ENCODE measurements around the gene MROH2A.
A peak's percentile ranks its signal among the peaks of the same experiment; 100 is the strongest.

Gene MROH2A

DNA sequence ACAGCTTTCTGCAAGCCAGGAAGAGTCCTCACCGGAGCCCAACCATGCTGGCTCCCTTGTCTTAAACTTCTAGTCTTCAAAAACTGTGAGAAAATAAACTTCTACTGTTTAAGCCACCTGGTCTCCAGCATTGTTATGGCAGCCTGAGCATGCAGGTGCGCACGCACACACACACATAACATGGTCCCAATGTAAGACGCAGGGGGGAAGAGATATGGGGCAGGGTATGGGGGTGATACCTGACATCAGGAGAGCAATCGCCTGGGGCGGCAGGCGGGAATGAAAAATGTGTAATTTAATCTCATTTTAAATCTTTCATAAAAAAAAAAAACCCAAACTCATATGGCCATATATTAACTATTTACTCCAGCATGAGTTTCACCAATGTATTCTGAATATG, 58.2 kb downstream of the MROH2A start:
- no peak for DNase-seq

GRCh38 chr2:233837694-233838229, 59.6 kb downstream of the MROH2A start:
- no peak for DNase-seq

DNA sequence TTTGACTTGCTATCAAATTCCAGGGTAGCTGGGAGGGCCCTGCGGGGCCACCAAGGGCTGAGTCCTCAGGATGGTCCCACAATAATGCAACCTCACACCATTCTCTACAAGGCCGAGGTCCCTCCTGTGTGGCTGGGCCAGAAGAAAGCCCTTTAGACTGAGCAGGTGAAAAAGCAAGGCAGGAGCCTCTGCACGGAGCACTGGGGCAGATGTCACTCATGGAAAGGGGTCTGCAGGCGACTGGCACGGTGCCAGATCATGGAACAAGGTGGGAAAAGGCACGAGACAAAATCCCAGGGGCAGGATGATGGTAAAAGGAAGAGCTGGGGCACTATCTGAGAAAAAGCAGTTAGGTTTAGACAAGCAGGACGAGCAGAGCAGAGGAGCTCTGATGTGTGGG, 60.1 kb downstream of the MROH2A start:
- DNase-seq = no peak

GRCh38 chr2:233838726-233839446, 60.8 kb downstream of the MROH2A start:
- DNase-seq = no peak

GRCh38 chr2:233839447-233839820, 61.3 kb downstream of the MROH2A start:
- no peak for DNase-seq

DNA sequence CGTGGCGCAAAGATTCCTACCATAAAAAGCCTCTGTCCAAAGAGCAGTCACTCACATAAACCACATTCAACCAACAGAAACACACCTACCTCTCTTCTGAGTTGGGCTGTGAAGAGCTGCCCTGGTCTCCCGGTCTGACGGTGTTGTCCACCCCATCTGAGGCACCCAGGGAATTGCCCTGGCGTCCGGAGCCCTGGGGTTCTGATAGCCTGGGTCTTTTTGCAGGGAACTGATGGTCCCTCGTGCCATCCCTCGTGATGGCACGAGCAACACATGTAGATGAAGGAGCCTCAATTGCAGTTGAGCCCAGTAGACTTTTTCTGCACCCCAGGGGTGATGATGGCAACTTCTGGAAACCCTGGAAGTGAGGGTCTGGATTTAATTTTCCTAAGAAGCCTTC, 62.4 kb downstream of the MROH2A start:
- DNase-seq = no peak

GRCh38 chr2:233841183-233841582, 63.1 kb downstream of the MROH2A start:
- DNase-seq = no peak

- DNase-seq = no peak
Observed at GRCh38 chr2:233844064-233844807, 66.1 kb downstream of the MROH2A start.

- no peak for DNase-seq
Observed at GRCh38 chr2:233844836-233845235, 66.7 kb downstream of the MROH2A start.

- no peak for DNase-seq
Observed at GRCh38 chr2:233845301-233846060, 67.4 kb downstream of the MROH2A start.

- DNase-seq = no peak
Observed at GRCh38 chr2:233846387-233847247, 68.5 kb downstream of the MROH2A start.

- DNase-seq = no peak
Observed at GRCh38 chr2:233847248-233847898, 69.2 kb downstream of the MROH2A start.

DNA sequence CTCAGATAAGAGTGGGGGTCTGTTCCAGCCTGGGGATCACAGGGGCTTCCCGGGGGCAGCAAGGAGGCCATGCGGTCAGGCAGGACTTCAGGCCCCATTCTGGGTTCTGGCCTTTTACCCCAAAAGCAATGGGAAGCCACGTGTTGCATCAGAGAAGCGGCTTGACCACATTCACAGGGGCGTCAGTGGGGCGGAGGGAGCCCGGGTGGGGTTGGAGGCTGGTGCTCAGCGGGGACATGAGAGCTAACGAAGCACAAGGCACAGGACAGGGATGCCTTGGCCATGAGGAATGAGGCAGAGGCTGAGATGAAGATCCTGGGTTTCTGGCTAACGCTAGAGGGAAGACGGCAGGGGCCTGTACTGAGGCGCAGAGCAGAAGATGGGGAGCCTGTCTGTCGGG, 70.1 kb downstream of the MROH2A start:
- DNase-seq = no peak

DNA sequence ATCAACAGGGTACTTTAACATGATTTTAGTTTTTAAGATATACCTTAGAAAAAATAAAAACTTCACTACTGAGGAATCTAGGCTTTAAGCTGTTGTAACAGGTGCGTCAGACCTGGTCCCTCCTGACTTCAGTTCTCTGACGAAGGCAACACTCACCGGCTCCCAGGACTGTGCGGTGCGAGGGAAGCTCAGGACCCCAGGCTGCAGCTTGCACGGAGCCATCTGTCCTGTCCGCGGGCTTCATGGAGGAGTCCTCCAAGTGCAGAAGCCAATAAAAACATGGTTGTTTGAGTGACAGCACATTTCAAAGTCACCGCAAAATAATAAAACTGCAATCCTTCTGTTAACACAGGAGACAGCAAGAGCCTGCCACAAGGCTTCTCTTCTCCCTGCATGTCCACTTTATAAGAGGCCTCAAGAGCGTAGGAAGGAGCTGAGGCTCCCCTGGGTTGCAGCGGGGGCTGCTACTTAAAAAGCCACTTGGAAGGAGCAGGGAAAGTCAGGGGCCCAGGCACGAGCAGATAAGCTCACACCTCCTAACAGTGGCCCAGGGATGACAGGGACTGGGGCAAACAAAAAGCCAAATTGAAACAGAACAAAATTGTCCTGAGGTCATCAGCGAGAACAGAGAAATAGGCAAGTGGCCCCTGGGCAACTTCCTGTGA, 71.6 kb downstream of the MROH2A start:
- no peak for DNase-seq

GRCh38 chr2:233850745-233851144, 72.6 kb downstream of the MROH2A start:
- no peak for DNase-seq

DNA sequence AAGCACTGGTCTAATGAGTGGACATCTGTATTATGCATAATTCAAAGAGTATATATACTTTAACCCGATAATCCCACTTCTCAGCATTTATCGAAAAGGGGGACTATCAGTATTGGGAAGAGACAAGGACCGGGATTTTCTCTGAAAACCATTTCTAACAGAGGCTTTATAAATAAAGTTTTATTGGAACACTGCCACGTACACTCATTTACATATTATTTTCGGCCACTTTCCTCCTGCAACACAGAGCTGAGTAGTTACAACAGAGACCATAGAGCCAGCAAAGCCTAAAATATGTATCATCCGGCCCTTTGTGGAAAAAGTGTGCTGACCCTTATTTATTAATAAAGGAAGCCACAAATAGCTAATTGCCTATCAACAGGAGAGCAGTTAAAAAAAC, 73.0 kb downstream of the MROH2A start:
- DNase-seq = no peak

DNA sequence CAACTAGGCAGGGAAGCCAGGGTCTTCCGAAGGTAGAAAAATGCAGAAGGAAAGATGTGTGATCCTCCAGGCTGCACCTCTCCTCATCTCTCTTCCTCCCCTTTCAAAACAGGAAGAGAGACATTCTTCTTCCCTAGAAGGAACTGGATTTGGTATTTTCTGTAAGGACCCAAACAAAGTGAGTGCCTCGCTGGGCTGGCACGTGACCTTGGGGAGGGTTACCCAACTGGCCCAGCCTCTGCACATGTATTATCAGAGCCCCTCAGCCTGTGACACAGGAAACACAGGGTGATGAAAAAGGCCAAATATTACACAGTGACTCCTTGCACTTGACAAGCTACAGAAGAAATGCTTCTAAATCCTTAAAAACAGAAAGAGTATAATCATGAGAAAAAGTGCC, 73.9 kb downstream of the MROH2A start:
- DNase-seq = no peak

DNA sequence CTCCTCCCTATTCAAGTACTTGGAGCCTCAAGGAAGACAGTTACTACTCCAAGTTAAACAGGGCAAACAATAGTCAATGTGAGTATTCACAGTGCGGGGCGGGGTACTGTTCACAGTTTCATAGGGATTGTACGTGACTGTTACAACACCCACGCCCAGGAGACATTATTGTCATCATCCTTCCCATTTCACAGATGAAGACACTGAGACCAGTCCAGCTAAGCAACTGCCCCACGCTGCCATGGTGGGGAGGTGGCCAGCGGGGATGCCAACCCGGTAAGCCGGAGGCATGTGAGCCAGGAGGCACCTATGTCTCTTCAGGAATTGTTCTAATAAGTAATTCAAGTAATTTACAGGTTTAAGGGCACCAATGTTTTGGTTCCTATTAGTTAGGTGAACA, 75.2 kb downstream of the MROH2A start:
- no peak for DNase-seq

GRCh38 chr2:233853883-233854240, 75.7 kb downstream of the MROH2A start:
- DNase-seq = no peak

DNA sequence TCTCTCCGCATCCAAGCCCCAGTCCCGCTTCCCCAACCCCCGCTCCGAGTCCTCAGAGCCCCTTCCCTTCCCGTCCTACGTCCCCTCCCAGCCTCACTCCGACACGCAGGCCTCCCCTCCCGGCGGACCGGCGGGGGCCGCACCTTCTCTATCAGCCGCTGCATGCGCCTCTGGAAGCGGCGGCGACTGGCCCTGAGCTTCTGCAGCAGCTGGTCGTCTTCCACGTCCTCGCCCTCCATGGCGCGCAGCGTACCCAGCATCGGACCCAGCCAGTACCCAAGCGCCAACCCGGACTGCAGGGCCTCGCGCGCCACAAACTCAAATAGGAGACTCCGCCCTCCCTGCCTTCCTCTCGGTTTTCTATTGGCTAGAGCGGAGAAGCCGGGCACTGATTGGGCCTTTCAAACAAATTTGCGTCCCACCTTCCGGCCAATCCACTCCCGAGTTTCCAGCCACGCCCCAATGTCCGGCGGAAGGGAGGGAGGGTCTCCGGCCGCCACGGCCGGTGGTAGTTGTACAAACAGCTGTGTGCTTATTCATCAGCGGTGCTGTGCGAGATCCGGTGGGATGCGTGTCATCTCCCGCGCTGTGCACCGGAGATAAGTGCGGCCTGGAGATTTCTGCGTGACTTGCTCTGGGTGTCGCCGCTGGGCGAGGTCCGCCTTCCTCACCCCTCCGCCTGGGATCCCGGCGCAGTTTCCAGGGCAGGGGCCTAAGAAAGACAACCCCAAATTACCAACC, 76.3 kb downstream of the MROH2A start, which contains the start of gene HJURP:
HJURP (minus strand) TSS at position 295 of the 741 bp plus-strand sequence; CDS start at position 260, 35 bp downstream.
- DNase-seq = peak; percentile 89 to 93

GRCh38 chr2:233855345-233855744, 77.2 kb downstream of the MROH2A start:
- no peak for DNase-seq

Measured in CD4-positive, alpha-beta T cell treated with Interferon alpha-2 for 1 hour (primary cell).